GM06990 (cell line): ENCODE measurements around the gene PKM.

Experiments used
- DNase-seq: peaks from one replicate; pipeline ENCODE4 v3.0.0-alpha.2; 2011; ENCODE audit not compliant: insufficient read length; ENCODE audit errors: extremely low read depth
- H3K27me3 ChIP-seq: replicated peaks from 2 replicates; pipeline ENCODE4 v1.6.0; 2011; ENCODE audit warnings: low read length; ENCODE audit not compliant: control insufficient read depth, insufficient read depth
- H3K36me3 ChIP-seq: 2 replicates; pipeline ENCODE4 v1.5.1; 2011; ENCODE audit warnings: low read length; ENCODE audit not compliant: control insufficient read depth, insufficient read depth
- H3K4me3 ChIP-seq: replicated peaks from 2 replicates; pipeline ENCODE4 v1.5.1; 2011; ENCODE audit warnings: low read depth, mild to moderate bottlenecking, control low read depth, low read length
- TF ChIP-seq, protein P1 (sequence below): IDR thresholded peaks from 2 replicates; pipeline ENCODE4 v1.5.1; 2011; ENCODE audit warnings: low read length, control low read depth, mild to moderate bottlenecking, inconsistent platforms; ENCODE audit not compliant: insufficient read depth, poor library complexity, severe bottlenecking

Gene PKM

DNA sequence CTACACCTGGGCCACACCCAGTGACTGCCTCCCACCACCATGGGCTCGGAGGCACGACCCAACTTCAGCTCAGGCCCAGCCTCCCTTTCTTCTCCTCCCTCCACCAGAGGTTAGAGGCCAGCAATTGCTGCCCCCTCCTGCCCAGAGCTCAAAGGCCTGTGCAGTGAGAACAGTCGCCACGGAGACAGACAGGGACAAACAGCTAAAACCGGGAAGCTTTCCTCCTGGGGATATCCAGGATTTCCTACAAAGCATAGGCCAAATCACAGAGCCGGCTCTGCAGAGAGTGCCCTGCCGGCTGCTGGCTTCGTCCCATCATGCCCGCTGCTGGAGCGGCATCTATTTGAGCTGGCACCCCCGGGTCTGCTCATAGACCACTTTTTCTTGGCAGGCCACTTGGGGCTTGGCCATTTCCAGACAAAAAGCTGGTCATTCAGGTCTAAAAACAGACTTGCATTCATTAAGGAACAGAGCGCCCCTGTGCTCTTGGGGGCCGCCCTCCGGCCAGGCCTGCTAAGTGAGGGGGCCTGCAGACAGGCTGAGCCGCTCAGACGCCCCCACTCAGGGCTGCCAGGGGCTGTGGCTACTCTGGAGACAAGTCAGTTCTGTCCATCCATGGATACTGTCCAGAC, 50.9 kb downstream of the PKM start:
- DNase-seq: no peak
- Histone ChIP-seq H3K4me3 (no peak overlapping the region), H3K36me3 (no peaks in the 10 kb centered on the region), H3K27me3 (no peaks in the 10 kb centered on the region; the same call in none of the 2 replicates)
- TF ChIP-seq, protein P1, sequence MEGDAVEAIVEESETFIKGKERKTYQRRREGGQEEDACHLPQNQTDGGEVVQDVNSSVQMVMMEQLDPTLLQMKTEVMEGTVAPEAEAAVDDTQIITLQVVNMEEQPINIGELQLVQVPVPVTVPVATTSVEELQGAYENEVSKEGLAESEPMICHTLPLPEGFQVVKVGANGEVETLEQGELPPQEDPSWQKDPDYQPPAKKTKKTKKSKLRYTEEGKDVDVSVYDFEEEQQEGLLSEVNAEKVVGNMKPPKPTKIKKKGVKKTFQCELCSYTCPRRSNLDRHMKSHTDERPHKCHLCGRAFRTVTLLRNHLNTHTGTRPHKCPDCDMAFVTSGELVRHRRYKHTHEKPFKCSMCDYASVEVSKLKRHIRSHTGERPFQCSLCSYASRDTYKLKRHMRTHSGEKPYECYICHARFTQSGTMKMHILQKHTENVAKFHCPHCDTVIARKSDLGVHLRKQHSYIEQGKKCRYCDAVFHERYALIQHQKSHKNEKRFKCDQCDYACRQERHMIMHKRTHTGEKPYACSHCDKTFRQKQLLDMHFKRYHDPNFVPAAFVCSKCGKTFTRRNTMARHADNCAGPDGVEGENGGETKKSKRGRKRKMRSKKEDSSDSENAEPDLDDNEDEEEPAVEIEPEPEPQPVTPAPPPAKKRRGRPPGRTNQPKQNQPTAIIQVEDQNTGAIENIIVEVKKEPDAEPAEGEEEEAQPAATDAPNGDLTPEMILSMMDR: no peak

DNA sequence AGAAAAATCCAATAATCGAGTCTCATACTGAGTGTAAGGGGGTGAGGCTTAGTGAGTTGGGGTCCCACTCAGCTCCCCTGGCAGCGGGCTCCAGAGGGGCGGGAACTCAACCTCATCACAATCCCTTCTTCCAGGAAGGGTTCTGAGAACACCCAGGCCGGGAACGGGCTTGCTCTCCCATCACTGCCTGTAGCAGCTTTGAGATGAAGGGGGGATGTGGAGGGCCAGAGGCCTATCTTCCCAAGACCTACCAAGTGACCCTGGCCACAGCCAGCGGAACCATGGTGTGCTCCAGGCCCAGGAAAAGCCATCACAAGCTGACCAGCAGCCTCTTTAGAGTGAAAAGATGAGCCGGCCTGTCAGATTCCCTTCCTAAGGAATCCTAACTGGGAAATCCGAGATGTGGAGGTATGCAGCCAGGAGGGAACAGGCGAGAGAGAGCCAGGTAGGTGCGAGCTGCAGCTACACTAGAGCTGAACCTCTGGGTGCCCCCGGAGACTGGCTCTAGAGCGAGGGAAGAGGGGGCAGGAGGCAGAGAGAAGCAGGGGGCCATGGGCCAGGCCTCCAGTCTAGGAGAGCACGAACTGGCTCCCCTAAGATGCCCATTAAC, 51.9 kb downstream of the PKM start:
- Histone ChIP-seq H3K36me3 (no peaks in the 10 kb centered on the region), H3K4me3 (no peak overlapping the region), H3K27me3 (no peaks in the 10 kb centered on the region; the same call in none of the 2 replicates)
- no peak for DNase-seq
- TF ChIP-seq, protein P1: no peak

DNA sequence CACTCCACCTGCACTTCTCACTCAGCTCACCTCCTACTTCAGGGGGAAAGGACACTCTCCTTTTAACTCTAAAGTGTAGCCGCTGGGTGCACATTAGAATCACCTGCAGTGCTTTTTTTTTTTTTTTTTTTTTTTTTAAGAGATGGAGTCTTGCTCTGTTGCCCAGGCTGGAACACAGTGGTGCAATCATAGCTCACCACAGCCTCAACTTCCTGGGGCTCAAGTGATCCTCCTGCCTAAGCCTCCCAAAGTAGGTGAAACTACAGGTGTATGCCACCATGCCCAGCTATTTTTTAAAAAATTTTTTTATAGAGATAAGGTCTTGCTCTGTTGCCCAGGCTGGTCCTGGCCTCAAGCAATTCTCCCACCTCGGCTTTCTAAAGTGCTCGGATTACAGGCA, 54.2 kb downstream of the PKM start:
- no peak for DNase-seq
- TF ChIP-seq, protein P1: no peak
- no peak overlapping the region for H3K4me3 ChIP-seq
- H3K27me3 ChIP-seq: no peaks in the 10 kb centered on the region; the same call in none of the 2 replicates
- no peaks in the 10 kb centered on the region for H3K36me3 ChIP-seq

DNA sequence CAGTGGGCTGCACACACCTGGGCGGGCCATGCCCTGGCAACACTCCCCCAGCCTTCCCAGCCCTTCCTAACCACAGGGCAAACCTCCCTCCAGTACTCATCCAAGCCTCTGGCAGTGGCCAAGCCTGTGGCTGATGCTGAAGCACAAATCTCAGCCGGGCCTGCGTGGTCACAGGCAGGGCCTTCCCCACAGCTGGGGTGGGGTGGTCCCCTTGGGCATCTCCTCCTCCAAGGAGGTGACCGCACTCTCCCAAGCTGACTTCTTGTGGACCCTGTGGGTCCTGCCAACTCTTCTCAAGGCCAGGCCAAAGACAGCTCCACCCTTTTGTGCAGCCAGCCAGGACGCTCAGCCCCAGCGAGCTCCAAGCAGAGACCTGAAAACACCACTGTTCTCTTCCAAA, 54.8 kb downstream of the PKM start:
- Histone ChIP-seq H3K4me3 (no peak overlapping the region), H3K27me3 (no peaks in the 10 kb centered on the region; the same call in 1 of the 2 replicates), H3K36me3 (no peaks in the 10 kb centered on the region)
- TF ChIP-seq, protein P1: no peak
- DNase-seq: no peak

DNA sequence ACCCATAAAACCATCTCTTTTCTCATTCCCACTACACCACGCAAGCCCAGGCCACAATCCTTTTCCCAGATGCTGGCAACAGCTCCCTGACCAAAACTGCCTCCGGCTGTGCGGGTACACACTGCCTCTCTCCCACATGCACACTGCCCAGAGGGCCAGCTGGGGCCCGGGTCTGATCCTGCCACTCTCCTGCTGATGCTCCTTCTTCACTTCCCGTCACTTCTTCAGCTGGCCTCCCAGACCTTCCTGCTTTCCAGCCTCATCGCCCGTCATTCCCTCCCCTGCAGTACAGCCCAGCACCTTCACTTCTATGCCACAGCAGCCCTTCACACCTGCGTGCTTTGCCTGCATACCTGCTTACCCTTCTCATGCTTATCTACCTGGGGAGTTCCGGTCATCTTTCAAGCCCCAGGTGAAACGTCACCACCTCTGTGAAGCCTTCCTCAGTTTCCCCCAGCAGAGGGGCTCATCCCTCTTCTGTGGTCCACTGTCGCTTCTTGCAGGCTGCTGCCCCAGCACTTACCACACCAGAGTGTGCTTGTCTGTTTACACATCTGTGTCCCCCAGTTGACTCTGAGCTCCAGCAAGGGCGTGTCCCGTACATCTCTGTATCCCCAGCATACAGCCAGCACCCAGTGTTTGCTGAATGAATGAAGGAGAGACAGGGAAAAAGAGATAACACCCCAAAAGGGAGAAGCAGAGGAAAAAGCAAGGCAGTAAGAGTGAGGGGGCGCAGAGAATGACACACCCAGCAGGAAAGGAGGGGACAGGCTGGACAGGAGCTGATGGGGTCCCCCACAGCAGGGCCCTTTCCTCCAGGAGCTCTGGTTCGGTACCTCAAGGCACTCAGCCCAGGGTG, 55.6 kb downstream of the PKM start:
- no peaks in the 10 kb centered on the region for H3K36me3 ChIP-seq
- TF ChIP-seq, protein P1: no peak
- H3K27me3 ChIP-seq: no peaks in the 10 kb centered on the region; the same call in 1 of the 2 replicates
- DNase-seq: no peak
- no peak overlapping the region for H3K4me3 ChIP-seq
